IPS DF 19.7 (cell line): Measurements from ENCODE around the gene UBR7.
"Not testable (repeated sequence)": the region's sequence is repeated elsewhere in the genome, so short reads cannot be mapped to it uniquely, and the experiment has no call there.

Experiments used
- DNase-seq: peaks from one replicate; pipeline ENCODE4 v3.0.0-alpha.2; 2013; ENCODE audit warnings: low read depth, low spot score

UBR7 gene, protein sequence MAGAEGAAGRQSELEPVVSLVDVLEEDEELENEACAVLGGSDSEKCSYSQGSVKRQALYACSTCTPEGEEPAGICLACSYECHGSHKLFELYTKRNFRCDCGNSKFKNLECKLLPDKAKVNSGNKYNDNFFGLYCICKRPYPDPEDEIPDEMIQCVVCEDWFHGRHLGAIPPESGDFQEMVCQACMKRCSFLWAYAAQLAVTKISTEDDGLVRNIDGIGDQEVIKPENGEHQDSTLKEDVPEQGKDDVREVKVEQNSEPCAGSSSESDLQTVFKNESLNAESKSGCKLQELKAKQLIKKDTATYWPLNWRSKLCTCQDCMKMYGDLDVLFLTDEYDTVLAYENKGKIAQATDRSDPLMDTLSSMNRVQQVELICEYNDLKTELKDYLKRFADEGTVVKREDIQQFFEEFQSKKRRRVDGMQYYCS

GRCh38 chr14:93206793-93207467 lies at the start of gene UBR7, which contains the start of gene GON7:
UBR7 (plus strand) TSS chr14:93207256; CDS start chr14:93207292, 36 bp downstream.
GON7 (minus strand) TSS chr14:93207065; CDS start chr14:93207037, 28 bp downstream.
- DNase-seq, result peak; percentile 95

GRCh38 chr14:93158349-93158748 lies 48.7 kb upstream of the UBR7 start:
- DNase-seq, result not testable (repeated sequence)

DNA sequence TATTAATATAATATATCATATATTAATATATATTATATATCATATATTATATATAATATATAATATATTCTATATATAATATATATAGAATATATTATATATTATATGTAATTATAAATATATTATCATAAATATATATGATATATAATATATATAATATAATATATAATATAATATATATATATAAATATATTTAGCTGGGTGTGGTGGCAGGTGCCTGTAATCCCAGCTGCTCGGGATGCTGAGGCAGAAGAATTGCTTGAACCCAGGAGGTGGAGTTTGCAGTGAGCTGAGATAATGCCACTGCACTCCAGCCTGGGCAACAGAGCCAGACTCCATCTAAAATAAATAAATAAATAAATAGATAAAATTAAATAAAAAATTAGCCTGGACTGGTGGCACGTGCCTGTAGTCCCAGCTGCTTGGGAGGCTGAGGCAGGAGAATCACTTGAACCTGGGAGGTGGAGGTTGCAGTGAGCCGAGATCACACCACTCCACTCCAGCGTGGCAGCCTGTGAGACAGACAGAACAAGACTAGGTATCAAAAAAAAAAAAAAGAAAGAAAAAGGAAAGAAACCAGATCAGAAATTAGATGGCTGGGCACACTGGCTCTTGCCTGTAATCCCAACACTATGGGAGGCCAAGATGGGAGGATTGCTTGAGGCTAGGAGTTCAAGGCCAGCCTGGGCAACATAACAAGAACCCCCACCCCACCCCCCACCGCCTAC lies 47.3 kb upstream of the UBR7 start:
- not testable (repeated sequence) for DNase-seq

- DNase-seq, result no peak
These were observed 46.7 kb upstream of the UBR7 start for GRCh38 chr14:93160353-93160801.

- no peak for DNase-seq
These were observed 45.6 kb upstream of the UBR7 start for GRCh38 chr14:93161411-93161940.

GRCh38 chr14:93163564-93163963 lies 43.5 kb upstream of the UBR7 start:
- DNase-seq, result no peak

GRCh38 chr14:93165271-93166265 lies 41.5 kb upstream of the UBR7 start:
- DNase-seq, result not testable (repeated sequence)

DNA sequence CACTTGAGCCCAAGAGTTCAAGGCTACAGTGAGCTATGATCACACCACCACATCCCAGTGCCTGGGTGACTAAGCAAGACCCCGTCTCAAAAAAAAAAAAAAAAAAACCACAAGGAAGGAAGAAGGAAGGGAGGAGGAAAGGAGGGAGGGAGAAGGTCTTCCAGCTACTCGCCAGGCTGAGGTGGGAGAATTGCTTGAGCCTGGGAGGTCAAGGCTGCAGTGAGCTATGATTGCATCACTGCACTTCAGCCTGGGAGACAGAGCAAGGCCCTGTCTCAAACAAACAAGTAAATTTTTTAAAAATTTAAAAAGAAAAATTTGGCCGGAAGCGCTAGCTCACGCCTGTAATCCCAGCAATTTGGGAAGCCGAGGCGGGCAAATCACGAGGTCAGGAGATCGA lies 38.4 kb upstream of the UBR7 start:
- not testable (repeated sequence) for DNase-seq

DNA sequence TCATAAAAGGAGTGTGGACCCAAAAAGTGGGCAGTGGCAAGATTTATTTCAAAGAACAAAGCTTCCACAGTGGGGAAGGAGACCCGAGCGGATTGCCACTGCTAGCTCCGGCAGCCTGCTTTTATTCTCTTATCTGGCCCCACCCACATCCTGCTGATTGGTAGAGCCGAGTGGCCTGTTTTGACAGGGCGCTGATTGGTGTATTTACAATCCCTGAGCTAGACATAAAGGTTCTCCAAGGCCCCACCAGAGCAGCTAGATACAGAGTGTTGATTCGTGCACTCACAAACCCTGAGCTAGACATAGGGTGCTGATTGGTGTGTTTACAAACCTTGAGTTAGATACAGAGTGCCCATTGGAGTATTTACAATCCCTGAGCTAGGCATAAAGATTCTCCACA lies 37.4 kb upstream of the UBR7 start:
- not testable (repeated sequence) for DNase-seq

- not testable (repeated sequence) for DNase-seq
These were observed 36.9 kb upstream of the UBR7 start for GRCh38 chr14:93170141-93170540.

DNA sequence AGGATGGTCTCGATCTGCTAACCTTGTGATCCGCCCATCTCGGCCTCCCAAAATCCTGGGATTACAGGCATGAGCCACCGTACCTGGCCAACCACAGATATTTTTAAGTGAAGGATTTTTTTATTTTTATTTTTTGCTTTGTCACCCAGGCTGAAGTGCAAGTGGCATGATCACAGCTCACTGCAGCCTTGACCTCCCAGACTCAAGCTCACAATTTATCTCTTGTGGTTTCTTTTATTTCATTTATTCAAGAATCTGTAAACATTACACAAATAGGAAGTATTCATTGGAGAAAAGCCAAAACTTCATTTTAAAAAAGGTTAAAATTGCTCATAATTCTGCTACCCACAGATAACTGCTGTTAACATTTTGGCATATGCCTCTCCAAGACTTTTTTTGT lies 35.7 kb upstream of the UBR7 start:
- no peak for DNase-seq

GRCh38 chr14:93173943-93174395 lies 33.1 kb upstream of the UBR7 start:
- DNase-seq, result no peak

GRCh38 chr14:93174731-93175130 lies 32.3 kb upstream of the UBR7 start:
- DNase-seq, result not testable (repeated sequence)

DNA sequence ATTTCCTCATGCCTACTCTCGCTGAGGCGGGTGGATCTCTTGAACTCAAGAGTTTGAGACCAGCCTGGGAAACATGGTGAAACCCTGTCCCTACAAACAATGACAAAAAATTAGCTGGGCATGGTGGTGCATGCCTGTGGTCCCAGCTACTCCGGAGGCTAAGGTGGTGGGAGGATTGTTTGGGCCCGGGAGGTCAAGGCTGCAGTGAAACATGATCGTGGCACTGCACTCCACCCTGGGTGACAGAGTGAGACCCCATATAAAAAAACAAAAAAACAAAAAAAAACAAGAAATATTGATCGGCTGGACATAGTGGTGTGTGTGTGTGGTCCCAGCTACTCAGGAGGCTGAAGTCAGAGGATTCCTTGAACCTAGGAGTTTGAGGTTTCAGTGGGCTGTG lies 31.6 kb upstream of the UBR7 start:
- DNase-seq, result no peak

GRCh38 chr14:93183596-93184317 lies 23.3 kb upstream of the UBR7 start:
- DNase-seq, result no peak

GRCh38 chr14:93184391-93185348 lies 22.4 kb upstream of the UBR7 start, which contains the start of the genes LYSET and MOAP1:
LYSET (plus strand) TSS chr14:93185317; CDS start chr14:93185406, 89 bp downstream.
MOAP1 (minus strand) TSS chr14:93184897; CDS start chr14:93184242, 655 bp downstream.
- no peak for DNase-seq

DNA sequence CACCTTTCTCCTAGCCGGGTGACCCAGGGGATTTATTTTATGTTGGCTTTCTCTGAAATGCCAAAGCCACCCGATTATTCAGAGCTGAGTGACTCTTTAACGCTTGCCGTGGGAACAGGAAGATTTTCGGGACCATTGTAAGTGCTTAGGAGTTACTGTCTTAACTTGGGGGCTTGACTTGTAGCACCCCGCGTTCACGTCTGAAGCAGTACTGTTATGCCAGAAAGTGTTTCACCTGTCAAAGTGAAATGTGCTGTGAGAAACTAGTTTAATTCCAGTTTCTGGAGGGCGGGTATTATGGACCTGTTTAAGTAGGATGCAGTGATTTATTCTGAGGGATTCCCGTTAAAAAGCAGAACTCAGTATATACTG lies 21.7 kb upstream of the UBR7 start:
- DNase-seq, result no peak

- DNase-seq, result no peak
These were observed 20.6 kb upstream of the UBR7 start for GRCh38 chr14:93186466-93186865.
